Choroid plexus epithelial cell (primary cell): Measurements from ENCODE around the gene DZIP3.
"Not testable (repeated sequence)": the region's sequence is repeated elsewhere in the genome, so short reads cannot be mapped to it uniquely, and the experiment has no call there.

Source experiments
- DNase-seq: peaks from one replicate; pipeline ENCODE4 v3.0.0-alpha.2; 2010; ENCODE audit warnings: low read depth
- H3K4me3 ChIP-seq: 2 replicates; pipeline ENCODE4 v1.5.1; 2011; ENCODE audit warnings: low read depth, mild to moderate bottlenecking, control low read depth, low read length, moderate library complexity
- CTCF ChIP-seq: conservative IDR thresholded peaks from 2 replicates; pipeline ENCODE4 v1.5.1; 2011; ENCODE audit warnings: low read depth, mild to moderate bottlenecking, control low read depth, inconsistent platforms, low read length, moderate library complexity

DZIP3 gene

GRCh38 chr3:108605491-108605890 is 16.0 kb downstream of the DZIP3 start:
- no peak for DNase-seq
- no peak for TF ChIP-seq CTCF
- no peak overlapping the region for H3K4me3 ChIP-seq

GRCh38 chr3:108608750-108609149 is 19.2 kb downstream of the DZIP3 start:
- H3K4me3 ChIP-seq: no peak overlapping the region
- no peak for DNase-seq
- TF ChIP-seq CTCF: no peak

GRCh38 chr3:108610651-108611050 is 21.1 kb downstream of the DZIP3 start:
- no peak overlapping the region for H3K4me3 ChIP-seq
- no peak for TF ChIP-seq CTCF
- no peak for DNase-seq

- not testable (repeated sequence) for H3K4me3 ChIP-seq, DNase-seq
Measured at GRCh38 chr3:108616090-108616489, 26.6 kb downstream of the DZIP3 start.

- H3K4me3 ChIP-seq: no peak overlapping the region
- no peak for DNase-seq
- no peak for TF ChIP-seq CTCF
Measured at GRCh38 chr3:108620250-108620649, 30.7 kb downstream of the DZIP3 start.

GRCh38 chr3:108623504-108623903 is 34.0 kb downstream of the DZIP3 start:
- no peak for TF ChIP-seq CTCF
- H3K4me3 ChIP-seq: no peak overlapping the region
- DNase-seq: no peak

- DNase-seq: no peak
- no peak for TF ChIP-seq CTCF
- no peak overlapping the region for H3K4me3 ChIP-seq
Measured at GRCh38 chr3:108629974-108630373, 40.5 kb downstream of the DZIP3 start.

GRCh38 chr3:108642526-108642925 is 53.0 kb downstream of the DZIP3 start:
- no peak for DNase-seq
- H3K4me3 ChIP-seq: no peak overlapping the region
- TF ChIP-seq CTCF: no peak
